Left kidney (tissue), 2 donors: ENCODE measurements around the gene RALGPS2. TPM values are rescaled to one million over a fixed set of nuclear protein-coding genes. Genes with fewer than 3 reads are reported as not detected.
"Not testable (repeated sequence)": the region's sequence is repeated elsewhere in the genome, so short reads cannot be mapped to it uniquely, and the experiment has no call there.

Experiments used
- DNase-seq: peaks from one replicate; pipeline ENCODE4 v3.0.0-alpha.2; 2013
- polyA plus RNA-seq: library from polyadenylated mRNA; unstranded; fragments of 120-200 nt; gene quantifications from one replicate; pipeline ENCODE4 v1.2.1, GENCODE V29; 2013; ENCODE audit not compliant: insufficient read length

The RALGPS2 gene
- polyA plus RNA-seq, 1 donor, result 42.2 TPM

DNA sequence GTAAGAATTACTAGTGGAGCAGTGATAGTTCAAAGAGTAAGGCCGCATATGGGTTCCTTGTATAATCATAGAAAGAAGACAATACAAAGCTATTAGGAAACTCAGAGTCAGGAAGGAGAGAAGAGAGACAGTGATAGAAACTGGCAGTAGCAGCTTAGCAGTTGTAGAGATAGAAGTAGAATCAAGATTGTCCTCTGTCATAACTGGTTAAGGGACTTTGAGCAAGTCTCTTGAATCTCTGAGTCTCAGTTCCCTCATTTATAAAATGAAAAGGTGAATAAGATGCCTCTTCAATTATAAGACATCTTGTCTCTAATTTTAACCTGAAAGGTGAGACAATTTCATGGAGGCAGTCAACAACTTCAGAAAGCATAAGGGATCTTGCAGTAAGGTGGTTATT, 6.5 kb upstream of the RALGPS2 start:
- no peak for DNase-seq

DNA sequence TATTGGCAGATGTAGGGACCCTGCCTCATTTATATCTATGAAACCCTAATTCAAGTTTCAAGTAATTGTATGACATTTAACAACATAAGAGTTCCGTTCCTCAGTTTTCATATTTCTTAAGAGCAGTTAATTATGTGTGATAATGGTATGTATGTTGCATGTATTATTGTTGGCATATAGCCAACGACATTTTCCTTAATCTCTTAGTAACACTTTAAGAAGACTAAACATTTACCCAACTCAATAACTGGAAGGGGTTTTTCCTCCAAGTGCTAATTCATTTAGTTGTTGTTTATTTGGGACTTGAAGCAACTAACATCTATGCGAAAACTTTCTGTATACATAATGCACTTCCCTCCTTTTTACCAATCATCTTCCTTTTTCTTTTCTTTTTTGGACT, 1.5 kb upstream of the RALGPS2 start:
- no peak for DNase-seq

DNA sequence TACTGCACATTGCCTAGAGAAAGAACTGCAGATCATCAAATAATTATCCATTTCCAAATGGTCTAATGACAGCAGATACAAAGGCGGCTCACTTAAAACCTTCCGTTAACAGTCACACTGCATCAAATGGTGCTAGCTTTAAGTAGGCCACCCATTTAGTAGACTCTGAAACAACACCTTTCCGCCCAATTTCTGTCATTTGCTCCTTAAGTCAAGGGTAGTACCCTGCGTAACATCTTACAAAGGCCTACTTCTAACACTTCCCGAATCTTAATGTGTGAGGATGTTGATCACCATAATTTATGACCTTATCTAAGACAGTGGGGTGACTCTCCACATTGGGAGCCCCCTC, 692 bp upstream of the RALGPS2 start:
- no peak for DNase-seq

DNA sequence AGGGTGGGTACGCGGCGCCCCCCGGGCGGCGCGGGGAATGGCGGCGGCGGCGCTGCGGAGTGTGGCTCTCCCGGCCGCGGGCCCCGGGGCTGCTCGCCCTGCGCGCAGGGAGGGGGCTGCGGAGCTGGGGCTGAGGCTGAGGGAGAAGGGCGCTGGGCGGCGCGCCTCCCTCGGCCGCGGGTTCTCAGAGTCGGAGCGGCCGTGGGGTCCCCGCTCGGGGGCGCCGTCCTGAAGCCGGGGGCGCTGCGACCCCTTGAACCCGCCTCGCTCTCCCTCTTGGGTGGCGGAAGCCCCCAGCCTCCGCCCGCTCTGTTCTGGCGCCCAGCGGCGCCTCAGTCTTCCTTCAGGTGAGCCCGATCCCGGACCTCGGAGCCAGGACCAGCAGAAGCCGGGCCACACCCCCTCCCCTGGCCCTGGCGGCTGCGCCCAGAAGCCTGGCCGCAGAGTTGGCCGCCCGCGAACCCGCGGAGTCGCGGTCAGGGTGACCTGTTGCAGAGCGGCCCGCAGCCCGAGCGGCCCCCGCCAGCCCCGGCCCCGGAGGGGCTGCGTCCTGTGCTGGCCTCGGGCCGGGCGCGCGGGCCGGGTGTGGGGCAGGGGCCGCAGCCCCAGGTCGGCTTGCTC, 532 bp downstream of the RALGPS2 start:
- DNase-seq, result peak; percentile 36

DNA sequence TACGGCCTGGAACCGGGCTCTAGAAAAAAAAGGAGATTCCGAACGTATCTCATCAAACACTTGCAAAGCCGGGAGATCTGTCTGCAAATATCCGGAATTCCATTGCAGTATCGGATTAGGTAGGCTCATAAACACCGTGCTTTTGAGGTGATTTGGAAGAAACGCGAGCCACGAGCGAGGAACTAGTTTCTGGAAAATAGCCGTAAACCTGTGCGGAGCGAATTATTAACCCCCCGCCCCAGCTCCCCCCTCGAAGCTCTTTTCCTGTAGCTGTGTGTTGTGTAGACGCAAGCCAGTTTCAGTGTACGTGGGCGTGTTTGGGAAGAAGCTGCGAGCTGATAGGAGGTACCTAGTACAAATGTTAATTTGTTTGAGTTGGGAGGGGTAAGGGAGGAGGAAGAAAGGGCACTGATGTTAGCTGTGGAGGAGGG, 1.1 kb downstream of the RALGPS2 start:
- DNase-seq, result peak; percentile 82

DNA sequence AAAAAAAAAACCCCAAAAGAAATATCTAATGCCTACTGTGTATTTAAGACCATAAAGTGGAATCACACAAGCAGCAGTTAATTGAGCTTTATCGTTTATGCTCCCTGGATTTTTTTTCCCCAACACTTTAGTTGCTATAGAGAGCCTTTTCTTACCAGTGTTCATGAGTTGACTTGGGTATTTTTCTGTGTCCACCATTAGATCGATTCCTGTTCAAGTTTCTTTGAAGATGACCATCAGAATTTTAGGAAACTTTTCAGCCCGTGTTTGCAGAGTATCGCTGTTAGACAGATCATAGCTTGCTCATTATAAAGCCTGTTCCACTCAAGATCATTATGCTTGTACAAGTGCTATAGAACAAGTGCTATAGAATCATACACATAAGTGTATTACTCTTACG, 1.5 kb downstream of the RALGPS2 start:
- DNase-seq, result peak; percentile 14

DNA sequence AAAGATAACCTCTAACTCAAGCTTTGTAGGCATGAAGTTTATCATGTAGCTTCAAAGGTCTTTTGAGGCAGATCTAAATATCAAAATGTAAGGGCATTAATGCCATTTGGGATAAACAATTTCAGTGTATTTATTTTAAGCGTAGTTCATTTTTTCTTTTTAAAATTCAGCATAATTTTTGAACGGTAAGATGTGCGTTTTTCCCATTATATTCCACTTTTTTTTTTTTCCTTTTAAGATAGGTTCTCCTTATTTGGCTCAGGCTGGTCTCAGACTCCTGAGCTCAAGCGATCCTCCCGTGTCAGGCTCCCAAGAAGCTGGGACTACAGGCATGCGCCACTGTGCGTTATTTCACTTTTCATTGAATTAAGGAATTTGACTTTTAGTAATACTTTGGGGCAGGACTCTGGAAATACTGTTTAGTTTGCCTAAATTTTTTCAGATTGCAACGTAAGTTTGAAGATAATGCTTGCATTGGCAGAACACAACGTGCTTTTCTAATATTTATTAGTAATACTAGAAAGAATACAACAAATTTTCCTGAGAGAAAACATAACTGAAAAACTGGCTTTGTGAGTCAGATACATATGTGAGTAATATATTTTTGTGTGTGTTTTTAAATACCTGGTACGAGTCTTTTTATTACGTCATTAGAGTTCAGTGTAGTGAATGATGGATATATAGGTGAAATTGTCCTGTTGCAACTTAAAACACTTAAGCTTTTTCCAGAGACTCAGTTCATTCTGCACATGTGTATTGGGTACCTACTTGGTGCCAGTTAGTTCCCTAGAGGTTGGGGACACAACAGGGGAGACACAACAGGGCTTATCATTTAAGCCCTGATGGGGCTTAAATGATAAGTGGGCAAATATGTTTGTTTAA, 2.2 kb downstream of the RALGPS2 start:
- DNase-seq, result no peak

DNA sequence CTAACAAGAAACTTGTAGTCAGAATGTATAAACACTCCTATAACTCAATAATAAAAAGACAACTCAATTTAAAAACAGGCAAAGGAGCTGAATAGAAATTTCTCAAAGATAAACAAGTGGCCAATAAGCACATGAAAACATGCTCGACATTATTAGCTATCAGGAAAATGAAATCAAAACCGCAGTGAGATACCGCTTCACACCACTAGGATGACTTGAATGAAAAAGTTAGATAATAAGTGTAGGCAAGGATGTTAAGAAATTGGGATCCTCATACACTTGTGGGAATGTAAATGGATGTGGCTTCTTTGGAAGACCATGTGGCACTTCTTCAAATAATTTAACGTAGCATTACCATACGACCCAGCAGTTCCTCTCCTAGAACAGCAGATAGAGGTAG, 8.9 kb downstream of the RALGPS2 start:
- no peak for DNase-seq

DNA sequence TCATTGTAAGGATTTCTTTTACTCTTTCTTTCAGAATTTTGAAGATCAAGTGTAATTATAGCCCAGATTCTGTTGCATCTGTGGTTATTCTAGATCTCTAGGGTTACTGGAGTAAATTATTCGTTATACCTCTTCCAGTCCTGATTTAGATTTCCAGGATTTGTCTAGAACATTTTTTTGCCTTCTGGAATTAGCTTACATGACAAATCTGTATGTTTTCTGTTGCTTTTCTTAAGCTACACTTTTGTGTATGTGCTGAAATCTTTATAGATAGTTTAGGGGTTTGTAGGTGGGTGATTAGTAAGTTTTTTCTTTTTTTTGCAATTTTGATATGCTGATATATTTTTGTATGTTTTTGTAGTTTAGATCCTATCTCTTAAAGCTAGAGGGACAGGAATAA, 13.7 kb downstream of the RALGPS2 start:
- no peak for DNase-seq

DNA sequence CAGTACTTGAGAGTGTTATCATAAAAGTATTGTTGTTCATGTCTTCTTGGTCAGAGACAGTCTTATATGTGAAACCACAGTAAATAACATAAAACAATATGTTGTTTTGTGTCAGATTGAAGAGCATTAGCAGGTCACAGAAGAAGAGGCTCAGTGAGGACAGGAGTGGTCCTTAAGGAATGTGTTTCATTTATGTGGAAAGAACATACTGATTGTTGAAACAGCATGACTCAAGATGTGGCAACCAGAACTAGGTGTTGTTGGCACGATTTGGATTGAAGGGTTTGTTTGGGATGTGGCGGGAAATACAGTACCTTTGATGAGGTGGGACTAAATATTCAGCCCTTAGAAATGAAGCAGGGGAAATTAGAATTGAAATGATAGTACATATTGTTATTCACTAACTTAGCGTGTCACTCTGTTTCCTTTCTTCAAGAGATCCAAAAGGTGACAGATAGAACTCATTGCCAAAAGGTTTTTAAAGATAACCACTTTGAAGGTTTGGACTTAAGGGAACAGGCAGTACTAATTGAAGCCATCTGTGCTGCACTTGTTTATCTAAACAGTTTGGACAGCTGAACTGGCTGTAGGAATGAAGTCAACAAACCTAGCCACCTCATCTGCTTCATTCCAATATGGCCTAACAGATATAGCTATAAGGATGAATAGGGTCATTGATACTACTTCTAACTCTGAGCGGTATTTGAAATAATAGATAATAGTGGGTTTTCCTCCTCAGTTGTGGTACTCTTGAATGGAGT, 14.4 kb downstream of the RALGPS2 start:
- no peak for DNase-seq

DNA sequence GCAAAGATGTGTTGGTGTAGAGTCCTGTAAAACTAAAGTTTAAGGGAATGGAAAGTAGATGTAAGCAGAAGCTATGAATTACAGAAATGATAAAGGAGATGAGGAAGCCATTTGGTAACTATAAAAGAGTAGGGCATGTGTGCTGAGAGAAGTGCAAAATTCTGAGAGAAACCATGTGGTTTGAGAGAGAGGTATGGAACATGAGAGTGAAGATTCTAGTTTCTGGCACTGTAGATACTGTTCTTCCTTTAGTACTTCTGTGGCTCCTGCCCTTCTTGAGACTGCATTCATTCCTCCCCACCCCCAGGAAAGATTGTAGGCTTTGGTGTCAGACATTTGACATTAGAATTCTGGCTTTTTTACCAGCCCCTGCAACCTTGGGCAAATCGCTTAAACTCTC, 15.4 kb downstream of the RALGPS2 start:
- no peak for DNase-seq

DNA sequence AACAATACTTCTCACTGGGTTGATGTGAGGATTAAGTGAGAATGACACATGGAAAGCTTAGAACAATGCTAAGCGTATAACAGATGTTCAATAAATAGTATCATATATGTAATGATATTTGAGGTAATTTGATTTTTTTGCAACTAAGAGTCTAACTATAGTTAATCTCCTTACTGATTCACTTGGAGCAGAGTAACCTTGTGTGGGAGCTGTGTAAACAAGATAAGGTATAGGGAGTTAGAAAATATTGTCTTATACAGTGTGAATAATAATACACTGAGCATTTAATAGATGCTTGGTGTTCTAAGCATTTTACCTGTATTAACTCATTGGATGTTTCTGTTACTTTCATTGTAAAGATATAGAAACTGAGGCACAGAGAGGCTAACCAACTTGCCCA, 15.9 kb downstream of the RALGPS2 start:
- DNase-seq, result no peak

DNA sequence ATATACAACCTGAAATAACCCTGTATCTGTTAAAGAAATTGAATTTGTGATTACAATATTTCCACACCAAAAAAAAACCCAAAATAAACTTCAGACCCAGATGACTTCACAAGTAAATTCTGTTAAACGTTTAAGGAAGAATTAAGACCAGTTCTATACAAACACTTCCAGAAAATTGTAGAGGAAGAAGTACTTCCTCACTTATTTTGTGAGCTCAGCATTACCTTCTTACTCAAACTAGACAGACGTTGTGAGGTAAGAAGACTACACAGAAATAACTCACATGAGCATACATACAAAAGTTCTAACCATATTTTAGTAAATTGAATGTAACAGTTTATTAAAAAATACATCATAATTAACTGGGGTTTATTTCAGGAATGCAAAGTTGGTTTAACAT, 18.8 kb downstream of the RALGPS2 start:
- DNase-seq, result no peak

DNA sequence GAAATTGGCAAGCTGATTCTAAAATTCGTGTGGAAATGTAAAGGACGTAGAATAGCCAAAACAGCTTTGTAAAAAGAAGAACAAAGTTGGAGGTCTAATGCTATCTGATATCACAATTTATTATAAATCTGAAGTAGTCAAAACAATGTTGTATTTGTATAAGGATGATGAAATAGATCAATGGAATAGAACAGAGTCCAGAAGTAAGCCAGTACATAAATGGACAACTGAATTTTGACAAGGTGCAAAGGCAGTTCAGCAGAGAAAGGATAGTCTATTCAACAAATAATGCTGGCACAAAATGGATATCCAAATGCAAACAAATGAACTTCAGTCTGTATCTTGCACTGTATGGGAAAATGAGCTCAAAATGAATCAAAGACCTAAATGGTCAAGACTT, 20.2 kb downstream of the RALGPS2 start:
- DNase-seq, result no peak

DNA sequence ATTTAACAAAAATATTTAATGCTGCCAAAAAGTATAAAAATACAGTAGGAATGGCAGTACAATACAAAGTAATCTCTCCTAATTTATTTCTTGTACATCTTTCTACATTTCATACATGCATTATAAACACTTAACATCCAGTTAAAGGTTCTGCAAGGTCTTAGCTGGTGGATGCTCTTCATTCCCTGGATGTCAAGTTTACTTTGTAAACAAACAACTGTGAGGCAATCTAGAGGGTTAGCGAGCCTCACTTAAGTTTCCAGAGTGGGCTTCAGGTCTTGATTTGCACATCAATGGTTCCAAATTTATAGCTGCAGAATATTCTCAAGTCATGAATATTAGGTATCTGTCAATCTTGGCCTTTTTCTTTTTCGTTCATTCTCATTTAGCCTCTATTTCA, 21.3 kb downstream of the RALGPS2 start:
- no peak for DNase-seq

DNA sequence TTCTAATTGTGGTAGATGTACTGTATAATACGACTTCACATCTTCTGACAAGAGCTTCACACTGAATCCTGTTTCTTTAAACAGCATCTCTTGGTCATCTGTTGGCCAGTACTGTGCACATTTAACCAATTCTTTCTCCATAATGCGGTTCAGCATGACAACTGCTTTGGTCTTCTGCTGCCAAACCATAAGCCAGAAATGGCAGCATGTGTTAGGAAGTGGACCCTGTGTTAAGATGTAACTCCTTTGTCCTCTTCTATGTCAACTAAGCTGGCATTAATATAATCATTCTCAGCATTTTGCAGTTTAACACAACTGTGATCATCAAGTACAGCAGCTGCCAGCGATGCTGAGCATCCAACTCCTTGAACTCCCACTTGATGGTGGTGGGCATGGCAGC, 22.3 kb downstream of the RALGPS2 start:
- not testable (repeated sequence) for DNase-seq

DNA sequence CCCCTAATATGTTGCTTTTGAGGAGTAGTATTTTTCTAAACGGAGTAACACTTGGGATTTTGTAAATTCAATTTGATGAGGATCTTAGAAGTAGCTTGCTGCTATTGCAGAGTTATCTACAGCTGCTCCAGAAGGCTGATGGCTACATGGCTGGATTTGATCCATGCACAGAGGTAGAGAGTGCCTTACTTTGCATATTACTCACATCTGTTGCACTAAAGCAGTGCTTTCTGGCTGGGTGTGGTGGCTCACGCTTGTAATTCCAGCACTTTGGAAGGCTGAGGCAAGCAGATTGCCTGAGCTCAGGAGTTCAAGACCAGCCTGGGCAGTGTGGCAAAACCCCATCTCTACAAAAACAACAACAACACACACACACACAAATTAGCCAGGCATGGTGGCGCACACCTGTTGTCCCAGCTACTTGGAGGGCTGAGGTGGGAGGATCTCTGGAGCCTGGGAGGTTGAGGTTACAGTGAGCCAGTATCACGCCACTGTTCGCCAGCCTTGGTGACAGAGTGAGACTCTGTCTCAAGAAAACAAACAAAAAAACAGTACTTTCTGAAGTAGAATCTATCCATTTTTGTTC, 24.6 kb downstream of the RALGPS2 start:
- no peak for DNase-seq

DNA sequence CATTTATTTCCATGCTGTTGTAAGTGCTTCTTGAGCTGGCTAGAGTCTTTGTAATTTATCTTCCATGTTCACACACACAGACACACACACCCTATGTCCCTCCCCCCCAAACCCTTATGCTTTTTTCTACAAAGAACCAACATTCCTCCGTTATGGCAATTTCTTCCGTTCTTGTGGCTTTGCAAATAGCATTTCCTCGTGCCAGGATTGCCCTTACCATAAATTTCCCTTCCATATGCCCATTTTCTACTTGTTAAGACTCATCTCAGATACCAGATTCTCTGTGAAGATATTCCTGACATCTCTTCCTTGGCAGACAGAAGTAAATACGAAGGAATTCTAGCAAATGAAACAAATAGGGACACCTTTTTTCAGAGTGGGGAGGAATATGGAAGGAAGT, 26.0 kb downstream of the RALGPS2 start:
- DNase-seq, result no peak

DNA sequence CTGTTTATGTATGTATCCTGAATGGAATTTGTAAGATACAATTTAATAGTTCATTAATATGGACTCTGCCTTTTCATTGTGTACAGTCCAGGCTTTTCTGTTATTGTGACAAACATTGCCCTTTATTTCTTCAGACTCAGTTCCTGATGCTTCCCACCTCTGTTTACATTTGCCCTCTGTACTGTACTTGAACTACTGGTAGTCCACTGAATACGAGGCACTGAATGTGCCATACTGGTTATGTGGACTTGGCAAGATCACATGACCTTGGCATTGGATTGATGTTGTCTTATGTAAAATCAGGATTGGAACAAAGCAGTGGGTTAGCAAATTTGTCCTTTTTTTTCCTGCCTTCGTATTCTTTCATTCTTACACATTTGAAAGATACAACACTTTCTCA, 27.8 kb downstream of the RALGPS2 start:
- no peak for DNase-seq

DNA sequence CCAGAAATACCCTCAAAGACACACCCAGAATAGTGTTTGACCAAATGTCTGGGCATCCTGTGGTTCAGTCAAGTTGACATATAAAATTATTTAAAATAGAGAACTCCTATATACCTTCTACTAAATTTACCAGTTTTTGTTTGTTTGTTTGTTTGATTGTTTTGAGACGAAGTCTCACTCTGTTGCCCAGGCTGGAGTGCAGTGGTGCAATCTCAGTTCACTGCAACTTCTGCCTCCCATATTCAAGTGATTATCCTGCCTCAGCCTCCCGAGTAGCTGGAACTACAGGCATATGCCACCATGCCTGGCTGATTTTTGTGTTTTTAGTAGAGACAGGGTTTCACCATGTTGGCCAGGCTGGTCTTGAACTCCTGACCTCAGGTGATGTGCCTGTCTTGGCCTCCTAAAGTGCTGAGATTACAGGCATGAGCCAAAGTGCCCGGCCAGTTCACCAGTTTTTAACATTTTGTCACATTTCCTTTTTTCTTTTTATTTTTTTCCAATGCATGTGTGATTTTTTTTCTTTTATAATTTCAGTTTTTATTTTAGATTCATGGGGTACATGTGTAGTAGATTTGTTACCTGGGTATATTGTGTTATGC, 29.7 kb downstream of the RALGPS2 start:
- not testable (repeated sequence) for DNase-seq

DNA sequence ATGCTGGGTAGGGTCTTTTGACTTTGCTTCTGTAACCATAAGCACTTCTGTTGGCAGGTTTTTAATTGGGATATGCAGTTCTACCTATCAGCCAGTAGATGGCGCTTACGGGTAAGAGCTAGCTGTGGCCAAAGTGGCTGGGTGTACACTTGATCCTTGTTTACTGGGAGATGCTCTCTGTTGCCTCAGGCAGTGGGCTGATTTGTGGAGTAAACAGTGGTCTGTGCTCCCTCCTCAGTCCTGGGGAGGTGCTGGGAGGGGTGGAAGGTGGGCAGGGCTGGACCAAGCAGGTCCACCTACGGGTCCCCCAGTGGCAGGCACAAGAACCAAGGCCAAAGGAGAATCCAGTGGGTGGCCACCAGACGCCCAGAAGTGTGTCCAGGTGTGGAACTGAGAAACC, 43.4 kb downstream of the RALGPS2 start:
- DNase-seq, result no peak

DNA sequence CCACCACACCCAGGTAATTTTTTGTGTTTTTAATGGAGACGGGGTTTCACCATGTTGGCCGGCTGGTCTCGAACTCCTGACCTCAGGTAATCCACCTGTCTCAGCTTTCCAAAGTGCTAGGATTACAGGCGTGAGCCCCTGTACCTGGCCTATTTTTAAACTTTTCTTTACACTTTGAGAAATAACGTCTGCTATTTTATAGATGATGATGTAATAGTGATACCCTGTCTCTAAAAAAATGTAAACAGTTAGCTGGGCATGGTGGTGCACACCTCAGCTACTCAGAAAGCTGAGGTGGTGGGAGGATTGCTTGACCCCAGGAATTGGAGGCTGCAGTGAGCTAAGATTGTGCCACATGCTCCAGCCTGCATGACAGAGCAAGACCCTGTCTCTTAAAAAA, 47.9 kb downstream of the RALGPS2 start:
- no peak for DNase-seq
